H1 (cell line): ENCODE results near the gene IFT20. TPM values are rescaled to one million over a fixed set of nuclear protein-coding genes. Genes with fewer than 3 reads are reported as not detected.

Experiments
- CTCF ChIA-PET: fragments of 300-600 bp; sonication (Branson Sonifier 250); formaldehyde crosslinking; loops from one replicate; lab custom pipeline; 2021; ENCODE audit not compliant: partially characterized antibody; lab: Charles Lee
- POLR2A ChIA-PET: fragments of 300-600 bp; sonication (Branson Sonifier 250); formaldehyde crosslinking; loops from one replicate; lab custom pipeline; 2021; ENCODE audit warnings: inconsistent platforms; ENCODE audit not compliant: partially characterized antibody; lab: Charles Lee
- DNase-seq, 2 experiments: peaks; one replicate each; pipeline versions ENCODE4 v3.0.0 to v3.0.0-alpha.2; 2010 to 2022; ENCODE audit warnings: low spot score in 2 of 2, low read depth in 1 of 2, mixed read lengths in 1 of 2
- FAIRE-seq: peaks from 2 replicates; lab custom pipeline; 2011; peaks lifted over from hg19 to GRCh38; lab: Jason Lieb, UNC
- H2AFZ ChIP-seq: 2 replicates; pipeline ENCODE4 v1.8.1; 2012; ENCODE audit warnings: low read length, inconsistent platforms
- H2AK5ac ChIP-seq: 2 replicates; pipeline ENCODE4 v1.6.1; 2013; ENCODE audit warnings: low read depth, low read length
- H2BK120ac ChIP-seq: replicated peaks from 2 replicates; pipeline ENCODE3; 2013; ENCODE audit warnings: low read depth, low read length, inconsistent platforms
- H2BK12ac ChIP-seq: 2 replicates; pipeline ENCODE4 v1.6.1; 2013; ENCODE audit warnings: low read depth, low read length
- H2BK15ac ChIP-seq: 2 replicates; pipeline ENCODE4 v1.6.1; 2013; ENCODE audit warnings: low read length
- H2BK20ac ChIP-seq: 2 replicates; pipeline ENCODE4 v1.6.1; 2013; ENCODE audit warnings: low read length
- H2BK5ac ChIP-seq: 2 replicates; pipeline ENCODE4 v1.6.1; 2013; ENCODE audit warnings: low read depth, low read length
- H3K14ac ChIP-seq: 2 replicates; pipeline ENCODE4 v1.6.1; 2013; ENCODE audit warnings: inconsistent platforms; ENCODE audit not compliant: insufficient read length
- H3K18ac ChIP-seq: 2 replicates; pipeline ENCODE4 v1.6.1; 2013; ENCODE audit warnings: low read length; ENCODE audit errors: extremely low read depth
- H3K23ac ChIP-seq: 2 replicates; pipeline ENCODE4 v1.6.1; 2013; ENCODE audit warnings: inconsistent platforms; ENCODE audit not compliant: insufficient read length
- H3K23me2 ChIP-seq: 2 replicates; pipeline ENCODE4 v1.6.1; 2013; ENCODE audit warnings: low read depth, low read length
- H3K27ac ChIP-seq: 2 replicates; pipeline ENCODE4 v1.6.1; 2011; ENCODE audit warnings: low read depth, low read length, inconsistent platforms
- H3K27me3 ChIP-seq, 4 experiments: replicated peaks in 1 of 4; 1 replicate in 1 of 4; 2 replicates in 3 of 4; pipeline versions ENCODE4 v1.6.1 to v1.8.1; 2011 to 2013; ENCODE audit warnings: low read length in 3 of 4, mild to moderate bottlenecking in 3 of 4, inconsistent platforms in 2 of 4, mixed read lengths in 2 of 4, moderate library complexity in 1 of 4; ENCODE audit not compliant: control insufficient read depth in 3 of 4, insufficient read depth in 3 of 4; ENCODE audit errors: extremely low read depth in 1 of 4
- H3K36me3 ChIP-seq, 4 experiments: 2 replicates each; pipeline versions ENCODE4 v1.6.1 to v1.8.1; 2011 to 2013; ENCODE audit warnings: mild to moderate bottlenecking in 4 of 4, low read length in 3 of 4, moderate library complexity in 2 of 4, control low read depth in 1 of 4, inconsistent platforms in 1 of 4; ENCODE audit not compliant: insufficient read depth in 4 of 4, control insufficient read depth in 2 of 4
- H3K4ac ChIP-seq: replicated peaks from 2 replicates; pipeline ENCODE3; 2013; ENCODE audit warnings: low read length, low read depth, mixed read lengths, inconsistent platforms; ENCODE audit not compliant: insufficient read length
- H3K4me1 ChIP-seq, 4 experiments: replicated peaks in 1 of 4; 1 replicate in 1 of 4; 2 replicates in 3 of 4; pipeline versions ENCODE4 v1.6.1 to v1.8.1; 2011 to 2013; ENCODE audit warnings: low read length in 3 of 4, inconsistent platforms in 2 of 4, mixed read lengths in 1 of 4; ENCODE audit not compliant: insufficient read depth in 4 of 4, control insufficient read depth in 3 of 4
- H3K4me2 ChIP-seq, 2 experiments: 2 replicates each; pipeline versions ENCODE4 v1.6.1 to v1.8.1; 2011 to 2013; ENCODE audit warnings: low read depth in 2 of 2, low read length in 2 of 2, control low read depth in 1 of 2, inconsistent platforms in 1 of 2, mild to moderate bottlenecking in 1 of 2; ENCODE audit not compliant: insufficient read depth in 1 of 2
- H3K4me3 ChIP-seq, 4 experiments: fragments of 200-600, 300-600 bp in 1 of 4; sonication (generic), shearing (Covaris generic), sonication (Bioruptor Twin) in 1 of 4; 2 replicates each; pipeline versions ENCODE4 v1.5.1 to v1.8.1; 2011 to 2016; ENCODE audit warnings: low read length in 4 of 4, low read depth in 3 of 4, control low read depth in 2 of 4, inconsistent platforms in 2 of 4, mild to moderate bottlenecking in 2 of 4, mixed read lengths in 1 of 4, moderate library complexity in 1 of 4; ENCODE audit not compliant: insufficient read depth in 2 of 4; ENCODE audit errors: extremely low read depth in 1 of 4
- H3K56ac ChIP-seq: replicated peaks from 2 replicates; pipeline ENCODE3; 2013; ENCODE audit warnings: low read depth, mild to moderate bottlenecking, mixed read lengths, low read length, inconsistent platforms; ENCODE audit not compliant: insufficient read length
- H3K79me1 ChIP-seq: 2 replicates; pipeline ENCODE4 v1.6.1; 2013; ENCODE audit warnings: low read depth, low read length, control low read depth
- H3K79me2 ChIP-seq, 2 experiments: 2 replicates each; pipeline versions ENCODE4 v1.6.1 to v1.8.1; 2012 to 2013; ENCODE audit warnings: low read length in 2 of 2, mild to moderate bottlenecking in 2 of 2, inconsistent platforms in 1 of 2; ENCODE audit not compliant: insufficient read depth in 2 of 2, control insufficient read depth in 1 of 2
- H3K9ac ChIP-seq, 4 experiments: replicated peaks in 1 of 4; 1 replicate in 1 of 4; 2 replicates in 3 of 4; pipeline versions ENCODE4 v1.6.1 to v1.8.1; 2011 to 2013; ENCODE audit warnings: low read depth in 3 of 4, low read length in 3 of 4, control low read depth in 2 of 4, mild to moderate bottlenecking in 2 of 4, moderate library complexity in 2 of 4, inconsistent platforms in 1 of 4; ENCODE audit errors: extremely low read depth in 1 of 4
- H3K9me3 ChIP-seq, 2 experiments: 2 replicates each; pipeline versions ENCODE4 v1.6.1 to v1.8.1; 2012 to 2013; ENCODE audit warnings: mild to moderate bottlenecking in 2 of 2, moderate library complexity in 2 of 2, control low read depth in 1 of 2, inconsistent platforms in 1 of 2, low read depth in 1 of 2, low read length in 1 of 2, mixed read lengths in 1 of 2; ENCODE audit not compliant: insufficient read depth in 2 of 2
- H4K20me1 ChIP-seq, 2 experiments: replicated peaks in 1 of 2; 2 replicates each; pipeline versions ENCODE3 to v1.8.1; 2011 to 2013; ENCODE audit warnings: inconsistent platforms in 2 of 2, low read length in 2 of 2, mild to moderate bottlenecking in 1 of 2; ENCODE audit not compliant: insufficient read depth in 2 of 2, control insufficient read depth in 1 of 2
- H4K5ac ChIP-seq: 2 replicates; pipeline ENCODE4 v1.6.1; 2013; ENCODE audit warnings: low read length, low read depth, mixed read lengths, inconsistent platforms; ENCODE audit not compliant: insufficient read length
- H4K8ac ChIP-seq: 2 replicates; pipeline ENCODE4 v1.8.0; 2013; ENCODE audit warnings: mild to moderate bottlenecking, moderate library complexity, low read length, inconsistent platforms; ENCODE audit not compliant: insufficient read depth; ENCODE audit errors: extremely low read depth
- H4K91ac ChIP-seq: replicated peaks from 2 replicates; pipeline ENCODE3; 2013; ENCODE audit warnings: low read length, mixed read lengths, inconsistent platforms; ENCODE audit not compliant: insufficient read length
- KDM5A ChIP-seq: fragments of 200-600 bp; IDR thresholded peaks from 2 replicates; pipeline ENCODE4 v1.7.1; 2012; ENCODE audit warnings: mild to moderate bottlenecking, low read length, inconsistent platforms, mixed read lengths
- POU5F1 ChIP-seq: IDR thresholded peaks from 2 replicates; pipeline ENCODE4 v1.6.1; 2011; ENCODE audit warnings: low read depth, mild to moderate bottlenecking, low read length, moderate library complexity
- SP1 ChIP-seq: IDR thresholded peaks from 2 replicates; pipeline ENCODE4 v1.6.1; 2011; ENCODE audit warnings: low read depth, low read length
- TAF7 ChIP-seq: optimal IDR thresholded peaks from 2 replicates; pipeline ENCODE3; 2011; ENCODE audit warnings: low read depth, mild to moderate bottlenecking, inconsistent platforms, low read length, moderate library complexity, borderline replicate concordance
- WGBS, 2 experiments: shearing (Covaris generic) in 1 of 2; methylation state at CpG; one replicate each; pipeline versions ENCODE4 v1.1.6 to v1.1.7; 2013 to 2015; ENCODE audit warnings: low lambda C conversion rate in 2 of 2, mixed read lengths in 2 of 2, inconsistent platforms in 1 of 2, low coverage in 1 of 2, missing lambda C conversion rate in 1 of 2; ENCODE audit not compliant: insufficient replicate concordance in 2 of 2, insufficient coverage in 1 of 2, insufficient read length in 1 of 2; ENCODE audit errors: extremely low coverage in 1 of 2, missing lambda C conversion rate in 1 of 2; 5-methylcytosine and 5-hydroxymethylcytosine counted together
- polyA plus RNA-seq, 7 experiments: library from polyadenylated mRNA; depleted of rRNA in 3 of 7; stranded (reverse) in 5 of 7; unstranded in 2 of 7; fragments of >200 nt in 5 of 7; fragments of 200-250 nt in 2 of 7; gene quantifications; 1 replicate in 5 of 7; 2 replicates in 1 of 7; 4 replicates in 1 of 7; pipeline versions ENCODE4 v1.2.1 to v1.2.3, GENCODE V29; 2011 to 2013; ENCODE audit warnings: missing spikeins in 2 of 7, mixed read lengths in 2 of 7
- total RNA-seq: library from RNA; stranded (reverse); fragmentation: NEBNext Ultra II Directional; extraction: Animal tissue kit (Norgen Biotek cat#: 25700); gene quantifications from 2 replicates; pipeline ENCODE4 v1.2.1, GENCODE V29; 2021
- TF ChIP-seq, protein P1 (sequence below), 3 experiments: IDR thresholded peaks; 1 replicate in 2 of 3; 2 replicates in 1 of 3; pipeline versions ENCODE4 v1.5.1 to v1.6.1; 2011; ENCODE audit warnings: low read length in 3 of 3, mild to moderate bottlenecking in 3 of 3, inconsistent platforms in 2 of 3, low read depth in 1 of 3, moderate library complexity in 1 of 3; ENCODE audit not compliant: insufficient read depth in 1 of 3; ENCODE audit errors: control extremely low read depth in 1 of 3

IFT20 gene
- total and polyA plus RNA-seq, 2 of the 8 experiments (the other 6 are each of a cell fraction or from before 2014, with no cell fraction given), result 9.0 to 21.0 TPM

DNA sequence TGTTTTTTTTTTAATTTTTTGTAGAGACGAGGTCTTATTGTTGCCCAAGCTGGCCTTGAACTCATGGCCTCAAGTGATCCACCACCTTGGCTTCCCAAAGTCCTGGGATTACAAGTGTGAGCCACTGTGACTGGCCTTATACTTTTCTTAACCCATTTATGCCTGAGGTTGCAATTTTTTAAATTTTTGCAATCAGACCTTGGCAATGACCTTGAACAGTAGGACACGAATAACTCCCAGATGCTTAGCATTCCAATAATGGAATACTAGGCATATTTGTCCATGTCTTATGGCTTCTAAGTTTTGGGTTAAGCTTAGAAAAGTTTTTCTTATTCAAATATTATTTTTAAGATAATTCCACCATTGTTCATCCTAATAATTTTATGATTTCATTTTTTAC is 44.6 kb downstream of the IFT20 start:
- ChIA-PET POLR2A (interaction anchor here (0.9 to 1.2 kb wide), 2 partner anchors 11 to 27 kb away, joined by 3 read pairs; no protein-coding TSS in a partner anchor), CTCF (interaction anchor here (0.7 to 1.0 kb wide), 3 partner anchors 10 to 400 kb away, joined by 3 to 4 read pairs (median 3); no protein-coding TSS in a partner anchor)
- TF ChIP-seq POU5F1 (no peak), TAF7 (no peak), KDM5A (no peak), SP1 (no peak)
- TF ChIP-seq, protein P1, sequence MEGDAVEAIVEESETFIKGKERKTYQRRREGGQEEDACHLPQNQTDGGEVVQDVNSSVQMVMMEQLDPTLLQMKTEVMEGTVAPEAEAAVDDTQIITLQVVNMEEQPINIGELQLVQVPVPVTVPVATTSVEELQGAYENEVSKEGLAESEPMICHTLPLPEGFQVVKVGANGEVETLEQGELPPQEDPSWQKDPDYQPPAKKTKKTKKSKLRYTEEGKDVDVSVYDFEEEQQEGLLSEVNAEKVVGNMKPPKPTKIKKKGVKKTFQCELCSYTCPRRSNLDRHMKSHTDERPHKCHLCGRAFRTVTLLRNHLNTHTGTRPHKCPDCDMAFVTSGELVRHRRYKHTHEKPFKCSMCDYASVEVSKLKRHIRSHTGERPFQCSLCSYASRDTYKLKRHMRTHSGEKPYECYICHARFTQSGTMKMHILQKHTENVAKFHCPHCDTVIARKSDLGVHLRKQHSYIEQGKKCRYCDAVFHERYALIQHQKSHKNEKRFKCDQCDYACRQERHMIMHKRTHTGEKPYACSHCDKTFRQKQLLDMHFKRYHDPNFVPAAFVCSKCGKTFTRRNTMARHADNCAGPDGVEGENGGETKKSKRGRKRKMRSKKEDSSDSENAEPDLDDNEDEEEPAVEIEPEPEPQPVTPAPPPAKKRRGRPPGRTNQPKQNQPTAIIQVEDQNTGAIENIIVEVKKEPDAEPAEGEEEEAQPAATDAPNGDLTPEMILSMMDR (IDR thresholded peaks at IDR 0.05; ENCODE audit: control extremely low read depth in 1 of 3, insufficient read depth in 1 of 3, low read depth in 1 of 3, low read length in 3 of 3), result no peak
- Histone ChIP-seq H3K4me2 (no peak overlapping the region), H2BK20ac (no peak overlapping the region), H2AFZ (no peak overlapping the region), H2AK5ac (no peak overlapping the region), H4K20me1 (no peaks in the 10 kb centered on the region), H4K5ac (no peak overlapping the region), H2BK12ac (no peak overlapping the region), H3K27me3 (no peaks in the 10 kb centered on the region), H3K9me3 (no peaks in the 10 kb centered on the region), H3K14ac (no peak overlapping the region), H2BK5ac (no peak overlapping the region), H2BK120ac (no peak overlapping the region), H4K91ac (no peak overlapping the region), H3K27ac (no peak overlapping the region), H3K56ac (no peak overlapping the region), H3K79me2 (no peaks in the 10 kb centered on the region), H3K4me3 (no peak overlapping the region), H3K23me2 (no peaks in the 10 kb centered on the region), H4K8ac (no peak overlapping the region), H3K23ac (no peak overlapping the region), H3K9ac (no peak overlapping the region), H3K4ac (no peak overlapping the region), H3K36me3 (no peaks in the 10 kb centered on the region), H3K4me1 (no peaks in the 10 kb centered on the region), H3K18ac (no peak overlapping the region), H2BK15ac (no peak overlapping the region), H3K79me1 (no peaks in the 10 kb centered on the region)
- DNase-seq (no peak), FAIRE-seq (no peak)
- 72% methylated on average over 2 of the region's 2 CpGs; no CpG with 5 or more reads in 1 of the 2 experiments for WGBS, 2 experiments
